A673 (cell line): ENCODE results near the gene EGLN2.
"Not testable (repeated sequence)": the region's sequence is repeated elsewhere in the genome, so short reads cannot be mapped to it uniquely, and the experiment has no call there.

Experiments used
- CTCF ChIP-seq: fragments of 300-800, 200-600 bp; sonication (generic); conservative IDR thresholded peaks from 2 replicates; pipeline ENCODE4 v1.5.1; 2017; ENCODE audit warnings: low read depth, mild to moderate bottlenecking, antibody characterized with exemption, low read length, moderate library complexity, mixed read lengths
- EZH2 ChIP-seq: fragments of 200-600 bp; sonication (generic); IDR thresholded peaks from 2 replicates; pipeline ENCODE4 v1.6.1; 2017; ENCODE audit warnings: borderline replicate concordance, low read depth, mild to moderate bottlenecking, mixed read lengths, antibody characterized with exemption, low read length; ENCODE audit not compliant: poor library complexity, severe bottlenecking

- TF ChIP-seq EZH2, CTCF: not testable (repeated sequence)
Observed at GRCh38 chr19:40846722-40847121, 47.7 kb downstream of the EGLN2 start.
